AG09309 (cell line): ENCODE results near the gene KRTAP15-1.

Experiments used
- DNase-seq: peaks from one replicate; pipeline ENCODE4 v3.0.0-alpha.2; 2010; ENCODE audit warnings: low read depth
- H3K4me3 ChIP-seq: 2 replicates; pipeline ENCODE4 v1.5.1; 2011; ENCODE audit warnings: mild to moderate bottlenecking, low read depth, low read length, moderate library complexity; ENCODE audit not compliant: control insufficient read depth
- CTCF ChIP-seq: IDR thresholded peaks from 2 replicates; pipeline ENCODE4 v1.5.1; 2011; ENCODE audit warnings: mild to moderate bottlenecking, low read depth, low read length, inconsistent platforms; ENCODE audit not compliant: insufficient read depth, control insufficient read depth; ENCODE audit errors: missing control alignments

KRTAP15-1 gene

GRCh38 chr21:30448514-30448913 lies 8.4 kb downstream of the KRTAP15-1 start:
- no peak for DNase-seq

GRCh38 chr21:30463713-30464112 lies 23.6 kb downstream of the KRTAP15-1 start:
- DNase-seq, result no peak
- H3K4me3 ChIP-seq, result no peak overlapping the region
- peak; percentile 28 for TF ChIP-seq CTCF

More at GRCh38 chr21:30448514-30448913, 8.4 kb downstream of the KRTAP15-1 start:
- H3K4me3 ChIP-seq, result no peak overlapping the region
- TF ChIP-seq CTCF, result no peak

GRCh38 chr21:30468900-30469714 lies 29.0 kb downstream of the KRTAP15-1 start:
- H3K4me3 ChIP-seq, result no peak overlapping the region
- no peak for DNase-seq
- no peak for TF ChIP-seq CTCF

- no peak for TF ChIP-seq CTCF
- DNase-seq, result no peak
These were observed 37.9 kb downstream of the KRTAP15-1 start for GRCh38 chr21:30478004-30478403.

GRCh38 chr21:30479259-30479658 lies 39.2 kb downstream of the KRTAP15-1 start:
- DNase-seq, result no peak
- no peak for TF ChIP-seq CTCF

More at GRCh38 chr21:30478004-30478403, 37.9 kb downstream of the KRTAP15-1 start:
- H3K4me3 ChIP-seq, result no peak overlapping the region

GRCh38 chr21:30480145-30480544 lies 40.1 kb downstream of the KRTAP15-1 start, which contains the start of gene KRTAP19-1:
Gene KRTAP19-1, minus strand, starts transcription at chr21:30480367. Its CDS starts 50 bp downstream, at chr21:30480317.
- no peak for DNase-seq
- no peak for TF ChIP-seq CTCF
- no peak within 1 kb of the TSS for H3K4me3 ChIP-seq

More at GRCh38 chr21:30479259-30479658, 39.2 kb downstream of the KRTAP15-1 start:
- no peak overlapping the region for H3K4me3 ChIP-seq
